ENCODE measurements around the gene SLC2A4RG. TPM values are rescaled to one million over a fixed set of nuclear protein-coding genes. Genes with fewer than 3 reads are reported as not detected.
"Not testable (repeated sequence)": the region's sequence is repeated elsewhere in the genome, so short reads cannot be mapped to it uniquely, and the experiment has no call there.

Gene SLC2A4RG
- polyA plus RNA-seq, 4 donors: 11.6 to 69.9 (median 17.6) TPM

DNA sequence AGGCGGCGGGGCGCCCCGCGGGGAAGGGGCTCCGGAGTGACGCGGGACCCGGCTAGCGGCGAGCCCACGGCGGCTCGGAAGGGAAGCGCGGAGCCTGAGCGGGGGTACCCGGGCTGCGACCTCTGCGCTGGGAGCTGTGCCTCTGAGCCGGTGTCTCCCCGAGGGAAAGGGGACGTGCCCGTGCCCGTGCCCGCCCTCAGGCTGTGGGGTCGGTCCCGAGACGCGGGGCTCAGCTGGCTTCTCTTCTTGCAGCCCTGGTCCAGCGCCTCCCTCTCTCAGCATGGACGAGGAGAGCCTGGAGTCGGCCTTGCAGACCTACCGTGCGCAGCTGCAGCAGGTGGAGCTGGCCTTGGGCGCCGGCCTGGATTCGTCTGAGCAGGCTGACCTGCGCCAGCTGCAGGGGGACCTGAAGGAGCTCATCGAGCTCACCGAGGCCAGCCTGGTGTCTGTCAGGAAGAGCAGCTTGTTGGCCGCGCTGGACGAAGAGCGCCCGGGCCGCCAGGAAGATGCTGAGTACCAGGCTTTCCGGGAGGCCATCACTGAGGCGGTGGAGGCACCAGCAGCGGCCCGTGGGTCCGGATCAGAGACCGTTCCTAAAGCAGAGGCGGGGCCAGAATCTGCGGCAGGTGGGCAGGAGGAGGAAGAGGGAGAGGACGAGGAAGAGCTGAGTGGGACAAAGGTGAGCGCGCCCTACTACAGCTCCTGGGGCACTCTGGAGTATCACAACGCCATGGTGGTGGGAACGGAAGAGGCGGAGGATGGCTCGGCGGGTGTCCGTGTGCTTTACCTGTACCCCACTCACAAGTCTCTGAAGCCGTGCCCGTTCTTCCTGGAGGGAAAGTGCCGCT is 31.1 kb upstream of the SLC2A4RG start:
- peaks cover 4 to 16% (median 6%) of the 10 kb centered on the region in 3 donors for H3K4me1 ChIP-seq (ENCODE audit: control insufficient read depth in 3 of 3, insufficient read depth in 2 of 3, low read depth in 1 of 3, low read length in 2 of 3)

GRCh38 chr20:63709149-63709527 is 30.4 kb upstream of the SLC2A4RG start:
- H3K36me3 ChIP-seq (ENCODE audit: control insufficient read depth in 3 of 3, insufficient read depth in 2 of 3, low read depth in 1 of 3, low read length in 3 of 3): peaks cover 4 to 64% (median 10%) of the 10 kb centered on the region in 3 donors
- H3K27ac ChIP-seq (ENCODE audit: low read depth in 1 of 3, low read length in 2 of 3): no peak overlapping the region
- 90 to 93% (median 93%) methylated on average over 17 of the region's 17 CpGs for WGBS, 3 donors
- DNase-seq: no peak
- no peaks in the 10 kb centered on the region for H3K27me3 ChIP-seq (ENCODE audit: control insufficient read depth in 3 of 3, insufficient read depth in 3 of 3, low read length in 3 of 3)
- H3K9me3 ChIP-seq (ENCODE audit: control insufficient read depth in 2 of 2, insufficient read depth in 1 of 2, low read depth in 1 of 2, low read length in 1 of 2): peaks cover 0 to 2% of the 10 kb centered on the region in 2 donors
- FAIRE-seq: no peak
- H3K4me1 ChIP-seq (ENCODE audit: control insufficient read depth in 3 of 3, insufficient read depth in 2 of 3, low read depth in 1 of 3, low read length in 2 of 3): peaks cover 4 to 16% (median 6%) of the 10 kb centered on the region in 3 donors
- peak overlapping the region in 2 of 3 donors; percentile 73 to 92 for H3K4me3 ChIP-seq (ENCODE audit: low read depth in 1 of 3, low read length in 3 of 3)

More for the DNA sequence above, 31.1 kb upstream of the SLC2A4RG start:
- 21 to 28% (median 26%) methylated on average over 43 to 67 of the region's 67 CpGs for WGBS, 3 donors
- Histone ChIP-seq H3K4me3 (ENCODE audit: low read depth in 1 of 3, low read length in 3 of 3) (peak overlapping the region; percentile 73 to 92 (median 90)), H3K27ac (ENCODE audit: low read depth in 1 of 3, low read length in 2 of 3) (peak overlapping the region in 2 of 3 donors; percentile 66 to 92), H3K27me3 (ENCODE audit: control insufficient read depth in 3 of 3, insufficient read depth in 3 of 3, low read length in 3 of 3) (no peaks in the 10 kb centered on the region), H3K9me3 (ENCODE audit: control insufficient read depth in 2 of 2, insufficient read depth in 1 of 2, low read depth in 1 of 2, low read length in 1 of 2) (no peaks in the 10 kb centered on the region), H3K36me3 (ENCODE audit: control insufficient read depth in 3 of 3, insufficient read depth in 2 of 3, low read depth in 1 of 3, low read length in 3 of 3) (peaks cover 4 to 65% (median 16%) of the 10 kb centered on the region in 3 donors)
- DNase-seq: peak in 1 of 2 donors; percentile 50
- FAIRE-seq: no peak

- H3K27me3 ChIP-seq (ENCODE audit: control insufficient read depth in 3 of 3, insufficient read depth in 3 of 3, low read length in 3 of 3): no peaks in the 10 kb centered on the region
- peaks cover 4 to 12% (median 6%) of the 10 kb centered on the region in 3 donors for H3K4me1 ChIP-seq (ENCODE audit: control insufficient read depth in 3 of 3, insufficient read depth in 2 of 3, low read depth in 1 of 3, low read length in 2 of 3)
- FAIRE-seq (no peak), DNase-seq (no peak)
- 80 to 90% (median 81%) methylated on average over 12 of the region's 12 CpGs for WGBS, 3 donors
- H3K9me3 ChIP-seq (ENCODE audit: control insufficient read depth in 2 of 2, insufficient read depth in 1 of 2, low read depth in 1 of 2, low read length in 1 of 2): peaks cover 0 to 17% of the 10 kb centered on the region in 2 donors
- H3K36me3 ChIP-seq (ENCODE audit: control insufficient read depth in 3 of 3, insufficient read depth in 2 of 3, low read depth in 1 of 3, low read length in 3 of 3): peaks cover 0 to 58% (median 4%) of the 10 kb centered on the region in 3 donors
- H3K4me3 ChIP-seq (ENCODE audit: low read depth in 1 of 3, low read length in 3 of 3): no peak overlapping the region
- H3K27ac ChIP-seq (ENCODE audit: low read depth in 1 of 3, low read length in 2 of 3): no peak overlapping the region
Observed at GRCh38 chr20:63711085-63711645, 28.4 kb upstream of the SLC2A4RG start.

DNA sequence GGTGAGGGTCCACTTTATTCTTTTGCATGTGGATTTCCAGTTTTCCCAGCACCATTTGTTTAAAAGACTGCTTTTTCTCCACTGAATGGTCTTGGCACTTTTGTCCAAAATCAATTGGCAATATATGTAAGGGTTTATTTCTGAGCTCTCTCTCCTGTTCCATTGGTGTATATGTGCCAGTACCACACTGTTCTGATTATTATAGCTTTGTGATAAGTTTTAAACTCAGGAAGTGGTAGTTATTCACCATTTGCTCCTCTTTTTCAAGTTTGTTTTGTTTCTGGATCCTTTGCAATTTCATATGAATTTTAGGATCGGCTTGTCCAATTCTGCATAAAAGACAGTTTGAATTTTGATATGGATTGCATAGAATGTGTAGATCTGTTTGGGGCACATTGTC is 27.4 kb upstream of the SLC2A4RG start:
- no peak for DNase-seq
- Histone ChIP-seq H3K27ac (ENCODE audit: low read depth in 1 of 3, low read length in 2 of 3) (no peak overlapping the region), H3K27me3 (ENCODE audit: control insufficient read depth in 3 of 3, insufficient read depth in 3 of 3, low read length in 3 of 3) (no peaks in the 10 kb centered on the region), H3K9me3 (ENCODE audit: control insufficient read depth in 2 of 2, insufficient read depth in 1 of 2, low read depth in 1 of 2, low read length in 1 of 2) (peaks cover 0 to 18% of the 10 kb centered on the region in 2 donors), H3K4me3 (ENCODE audit: low read depth in 1 of 3, low read length in 3 of 3) (no peak overlapping the region), H3K4me1 (ENCODE audit: control insufficient read depth in 3 of 3, insufficient read depth in 2 of 3, low read depth in 1 of 3, low read length in 2 of 3) (peaks cover 4 to 6% (median 5%) of the 10 kb centered on the region in 3 donors), H3K36me3 (ENCODE audit: control insufficient read depth in 3 of 3, insufficient read depth in 2 of 3, low read depth in 1 of 3, low read length in 3 of 3) (peaks cover 0 to 53% (median 3%) of the 10 kb centered on the region in 3 donors)
- WGBS, 3 donors: 100% methylated on average over 1 of the region's 1 CpG
- FAIRE-seq: no peak

GRCh38 chr20:63714858-63715257 is 24.7 kb upstream of the SLC2A4RG start:
- Histone ChIP-seq H3K4me1 (ENCODE audit: control insufficient read depth in 3 of 3, insufficient read depth in 2 of 3, low read depth in 1 of 3, low read length in 2 of 3) (no peaks in the 10 kb centered on the region), H3K36me3 (ENCODE audit: control insufficient read depth in 3 of 3, insufficient read depth in 2 of 3, low read depth in 1 of 3, low read length in 3 of 3) (peaks cover 0 to 54% (median 4%) of the 10 kb centered on the region in 3 donors), H3K4me3 (ENCODE audit: low read depth in 1 of 3, low read length in 3 of 3) (no peak overlapping the region), H3K9me3 (ENCODE audit: control insufficient read depth in 2 of 2, insufficient read depth in 1 of 2, low read depth in 1 of 2, low read length in 1 of 2) (peaks cover 0 to 34% of the 10 kb centered on the region in 2 donors), H3K27me3 (ENCODE audit: control insufficient read depth in 3 of 3, insufficient read depth in 3 of 3, low read length in 3 of 3) (no peaks in the 10 kb centered on the region), H3K27ac (ENCODE audit: low read depth in 1 of 3, low read length in 2 of 3) (no peak overlapping the region)
- DNase-seq: no peak
- no peak for FAIRE-seq
- 97 to 99% (median 99%) methylated on average over 5 of the region's 5 CpGs for WGBS, 3 donors

DNA sequence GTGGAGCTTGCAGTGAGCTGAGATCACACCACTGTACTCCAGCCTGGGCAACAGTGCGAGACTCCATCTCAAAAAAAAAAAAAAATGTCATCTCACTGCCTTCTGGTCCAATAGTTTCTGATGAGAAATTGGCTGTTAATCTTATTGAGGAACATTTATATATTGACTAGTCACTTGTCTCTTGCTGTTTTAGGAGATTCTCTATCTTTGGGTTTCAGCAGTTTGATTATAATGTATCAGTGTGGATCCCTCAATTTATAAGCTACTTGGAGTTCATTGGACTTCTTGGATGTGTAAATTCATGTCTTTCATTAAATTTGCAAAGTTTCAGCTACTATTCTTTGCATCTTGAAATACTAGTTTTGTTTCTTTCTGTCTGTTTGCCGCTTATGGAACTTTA is 20.6 kb upstream of the SLC2A4RG start:
- H3K9me3 ChIP-seq (ENCODE audit: control insufficient read depth in 2 of 2, insufficient read depth in 1 of 2, low read depth in 1 of 2, low read length in 1 of 2): peaks cover 0 to 38% of the 10 kb centered on the region in 2 donors
- no peak overlapping the region for H3K4me3 ChIP-seq (ENCODE audit: low read depth in 1 of 3, low read length in 3 of 3)
- DNase-seq (no peak), FAIRE-seq (no peak)
- peaks cover 0 to 56% (median 10%) of the 10 kb centered on the region in 3 donors for H3K36me3 ChIP-seq (ENCODE audit: control insufficient read depth in 3 of 3, insufficient read depth in 2 of 3, low read depth in 1 of 3, low read length in 3 of 3)
- H3K27ac ChIP-seq (ENCODE audit: low read depth in 1 of 3, low read length in 2 of 3): no peak overlapping the region
- WGBS, 3 donors: 97 to 98% (median 98%) methylated on average over 2 of the region's 2 CpGs
- no peaks in the 10 kb centered on the region for H3K4me1 ChIP-seq (ENCODE audit: control insufficient read depth in 3 of 3, insufficient read depth in 2 of 3, low read depth in 1 of 3, low read length in 2 of 3)
- no peaks in the 10 kb centered on the region for H3K27me3 ChIP-seq (ENCODE audit: control insufficient read depth in 3 of 3, insufficient read depth in 3 of 3, low read length in 3 of 3)

GRCh38 chr20:63722967-63723622 is 16.5 kb upstream of the SLC2A4RG start:
- not testable (repeated sequence) for H3K27ac ChIP-seq (ENCODE audit: low read depth in 1 of 3, low read length in 2 of 3); DNase-seq; H3K4me3 ChIP-seq (ENCODE audit: low read depth in 1 of 3, low read length in 3 of 3); H3K27me3 ChIP-seq (ENCODE audit: control insufficient read depth in 3 of 3, insufficient read depth in 3 of 3, low read length in 3 of 3); H3K4me1 ChIP-seq (ENCODE audit: control insufficient read depth in 3 of 3, insufficient read depth in 2 of 3, low read depth in 1 of 3, low read length in 2 of 3); FAIRE-seq
- H3K36me3 ChIP-seq (ENCODE audit: control insufficient read depth in 3 of 3, insufficient read depth in 2 of 3, low read depth in 1 of 3, low read length in 3 of 3): peaks cover 0 to 40% (median 6%) of the 10 kb centered on the region in 3 donors
- peaks cover 0 to 33% of the 10 kb centered on the region in 2 donors for H3K9me3 ChIP-seq (ENCODE audit: control insufficient read depth in 2 of 2, insufficient read depth in 1 of 2, low read depth in 1 of 2, low read length in 1 of 2)
- WGBS, 3 donors: 82 to 95% (median 82%) methylated on average over 2 of the region's 2 CpGs

DNA sequence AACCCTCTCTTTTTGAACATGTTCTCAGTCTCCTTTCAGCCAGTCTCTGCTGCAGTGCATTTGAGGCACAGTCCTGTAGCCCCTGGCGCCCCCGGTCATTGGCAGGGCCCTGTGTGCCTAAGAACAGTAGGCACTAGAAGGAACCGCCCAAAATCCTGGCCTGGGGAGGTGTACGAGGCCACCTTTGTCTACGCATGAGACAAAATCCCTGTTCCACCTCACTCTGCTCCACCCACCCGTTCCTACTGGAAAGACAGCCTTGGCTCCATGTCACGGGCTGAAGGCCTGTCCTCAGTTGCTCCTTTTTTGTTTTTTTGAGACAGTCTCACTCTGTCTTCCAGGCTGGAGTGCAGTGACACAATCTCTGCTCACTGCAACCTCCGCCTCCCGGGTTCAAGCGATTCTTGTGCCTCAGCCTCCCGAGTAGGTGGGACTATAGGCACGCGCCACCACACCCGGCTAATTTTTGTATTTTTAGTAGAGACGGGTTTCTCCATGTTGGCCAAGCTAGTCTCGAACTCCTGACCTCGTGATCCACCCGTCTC is 9.3 kb upstream of the SLC2A4RG start:
- 83 to 91% (median 83%) methylated on average over 18 of the region's 18 CpGs for WGBS, 3 donors
- DNase-seq; H3K4me1 ChIP-seq (ENCODE audit: control insufficient read depth in 3 of 3, insufficient read depth in 2 of 3, low read depth in 1 of 3, low read length in 2 of 3); H3K9me3 ChIP-seq (ENCODE audit: control insufficient read depth in 2 of 2, insufficient read depth in 1 of 2, low read depth in 1 of 2, low read length in 1 of 2); FAIRE-seq; H3K27me3 ChIP-seq (ENCODE audit: control insufficient read depth in 3 of 3, insufficient read depth in 3 of 3, low read length in 3 of 3); H3K4me3 ChIP-seq (ENCODE audit: low read depth in 1 of 3, low read length in 3 of 3): not testable (repeated sequence)
- peaks cover 2 to 38% (median 8%) of the 10 kb centered on the region in 3 donors for H3K36me3 ChIP-seq (ENCODE audit: control insufficient read depth in 3 of 3, insufficient read depth in 2 of 3, low read depth in 1 of 3, low read length in 3 of 3)
- H3K27ac ChIP-seq (ENCODE audit: low read depth in 1 of 3, low read length in 2 of 3): peak overlapping the region in 1 of 3 donors; percentile 66

All from small intestine (tissue), 7 donors.